ENCODE data around the gene DAPL1. TPM values are rescaled to one million over a fixed set of nuclear protein-coding genes. Genes with fewer than 3 reads are reported as not detected.

The DAPL1 gene
- total RNA-seq, 1 donor from 2014 or later = not detected

GRCh38 chr2:158760887-158761286 lies 34.2 kb upstream of the DAPL1 start:
- Histone ChIP-seq H3K27me3 (no peaks in the 10 kb centered on the region), H3K4me1 (no peaks in the 10 kb centered on the region), H3K9me3 (no peaks in the 10 kb centered on the region), H3K27ac (no peak overlapping the region), H3K36me3 (no peaks in the 10 kb centered on the region), H3K4me3 (no peak overlapping the region)
- TF ChIP-seq CTCF (IDR thresholded peaks at IDR 0.05) = no peak
- intact Hi-C loops (cut with DNase I) = no loop called here
- no peak for DNase-seq (ENCODE audit: low spot score in 2 of 2)

GRCh38 chr2:158761621-158762020 lies 33.5 kb upstream of the DAPL1 start:
- Histone ChIP-seq H3K27me3 (no peaks in the 10 kb centered on the region), H3K27ac (no peak overlapping the region), H3K4me3 (no peak overlapping the region), H3K9me3 (no peaks in the 10 kb centered on the region), H3K36me3 (no peaks in the 10 kb centered on the region), H3K4me1 (no peaks in the 10 kb centered on the region)
- DNase-seq (ENCODE audit: low spot score in 2 of 2) = no peak
- no peak for TF ChIP-seq CTCF (IDR thresholded peaks at IDR 0.05)
- intact Hi-C loops (cut with DNase I) = no loop called here

GRCh38 chr2:158762336-158762735 lies 32.8 kb upstream of the DAPL1 start:
- Histone ChIP-seq H3K27ac (no peak overlapping the region), H3K9me3 (no peaks in the 10 kb centered on the region), H3K27me3 (no peaks in the 10 kb centered on the region), H3K4me3 (no peak overlapping the region), H3K4me1 (no peaks in the 10 kb centered on the region), H3K36me3 (no peaks in the 10 kb centered on the region)
- intact Hi-C loops (cut with DNase I) = no loop called here
- TF ChIP-seq CTCF (IDR thresholded peaks at IDR 0.05) = no peak
- DNase-seq (ENCODE audit: low spot score in 2 of 2) = no peak

- Histone ChIP-seq H3K9me3 (no peaks in the 10 kb centered on the region), H3K36me3 (no peaks in the 10 kb centered on the region), H3K27ac (no peak overlapping the region), H3K4me1 (no peaks in the 10 kb centered on the region), H3K27me3 (no peaks in the 10 kb centered on the region), H3K4me3 (no peak overlapping the region)
- intact Hi-C loops (cut with DNase I) = no loop called here
- no peak for DNase-seq (ENCODE audit: low spot score in 2 of 2)
- TF ChIP-seq CTCF (IDR thresholded peaks at IDR 0.05) = no peak
Measured at GRCh38 chr2:158766524-158766923, 28.6 kb upstream of the DAPL1 start.

GRCh38 chr2:158772306-158773078 lies 22.6 kb upstream of the DAPL1 start:
- peak overlapping the region; percentile 59 to 69 for H3K27ac ChIP-seq
- no peak for TF ChIP-seq CTCF (IDR thresholded peaks at IDR 0.05)
- DNase-seq (ENCODE audit: low spot score in 2 of 2) = no peak
- intact Hi-C loops (cut with DNase I) = loop anchor here (10.0 kb wide), 1 partner anchor 192 kb away; the partner anchor contains the start of gene TANC1
- no peak overlapping the region for H3K4me3 ChIP-seq
- no peaks in the 10 kb centered on the region for H3K36me3 ChIP-seq
- H3K4me1 ChIP-seq = peaks cover 8 to 34% of the 10 kb centered on the region in 2 donors
- no peaks in the 10 kb centered on the region for H3K27me3 ChIP-seq
- no peaks in the 10 kb centered on the region for H3K9me3 ChIP-seq

All from ascending aorta (tissue), 2 donors.